A549 (cell line): ENCODE measurements around the gene DDR1.

Experiments
- BHLHE40 ChIP-seq: IDR thresholded peaks from 2 replicates; pipeline ENCODE4 v1.6.1; 2012; ENCODE audit warnings: low read depth, low read length, inconsistent platforms
- POLR2A ChIP-seq: IDR thresholded peaks from 2 replicates; pipeline ENCODE4 v1.6.1; 2012; ENCODE audit warnings: mild to moderate bottlenecking, low read length
- TF ChIP-seq, protein P1 (sequence below): fragments of >200 bp; sonication (Bioruptor Twin); formaldehyde crosslinking; IDR thresholded peaks from 3 replicates; pipeline ENCODE4 v1.5.1; 2016

DNA sequence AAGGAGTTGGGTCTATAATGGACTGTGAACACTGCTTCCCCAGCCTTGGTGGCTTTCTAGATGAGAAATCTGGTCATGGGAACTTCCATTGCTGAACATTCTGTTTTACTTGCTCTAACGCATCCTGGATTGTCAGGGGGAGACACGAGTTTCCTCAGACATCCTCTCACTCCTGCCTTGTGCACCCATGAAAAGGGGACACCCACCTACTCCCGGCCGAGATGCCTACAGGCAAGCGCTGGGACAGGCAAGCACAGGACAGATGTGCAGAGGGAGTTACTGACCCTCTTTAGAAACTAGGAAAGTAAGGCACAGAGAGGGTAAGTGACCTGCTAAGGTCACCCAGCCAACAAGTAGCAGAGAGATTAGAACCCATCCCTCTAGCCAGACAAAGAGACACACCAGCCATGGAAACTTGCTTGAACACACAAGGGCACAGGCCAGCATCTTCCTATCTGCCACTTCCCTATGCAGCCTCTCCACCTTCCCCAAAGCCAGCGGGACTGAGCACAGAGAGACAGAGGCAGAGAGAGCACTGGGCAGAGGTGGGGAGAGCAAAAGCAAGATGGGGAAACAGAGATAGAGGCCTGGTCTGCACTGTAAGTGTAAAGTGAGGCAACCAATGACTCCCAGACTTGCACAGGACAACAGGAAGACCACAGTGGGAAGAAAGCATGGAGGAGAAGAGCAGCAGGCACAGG, 48.5 kb downstream of the DDR1 start:
- TF ChIP-seq BHLHE40 (no peak), POLR2A (no peak)
- TF ChIP-seq, protein P1, sequence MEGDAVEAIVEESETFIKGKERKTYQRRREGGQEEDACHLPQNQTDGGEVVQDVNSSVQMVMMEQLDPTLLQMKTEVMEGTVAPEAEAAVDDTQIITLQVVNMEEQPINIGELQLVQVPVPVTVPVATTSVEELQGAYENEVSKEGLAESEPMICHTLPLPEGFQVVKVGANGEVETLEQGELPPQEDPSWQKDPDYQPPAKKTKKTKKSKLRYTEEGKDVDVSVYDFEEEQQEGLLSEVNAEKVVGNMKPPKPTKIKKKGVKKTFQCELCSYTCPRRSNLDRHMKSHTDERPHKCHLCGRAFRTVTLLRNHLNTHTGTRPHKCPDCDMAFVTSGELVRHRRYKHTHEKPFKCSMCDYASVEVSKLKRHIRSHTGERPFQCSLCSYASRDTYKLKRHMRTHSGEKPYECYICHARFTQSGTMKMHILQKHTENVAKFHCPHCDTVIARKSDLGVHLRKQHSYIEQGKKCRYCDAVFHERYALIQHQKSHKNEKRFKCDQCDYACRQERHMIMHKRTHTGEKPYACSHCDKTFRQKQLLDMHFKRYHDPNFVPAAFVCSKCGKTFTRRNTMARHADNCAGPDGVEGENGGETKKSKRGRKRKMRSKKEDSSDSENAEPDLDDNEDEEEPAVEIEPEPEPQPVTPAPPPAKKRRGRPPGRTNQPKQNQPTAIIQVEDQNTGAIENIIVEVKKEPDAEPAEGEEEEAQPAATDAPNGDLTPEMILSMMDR, result no peak
